IMR-90 (cell line): ENCODE measurements around the gene KCNH4. TPM values are rescaled to one million over a fixed set of nuclear protein-coding genes. Genes with fewer than 3 reads are reported as not detected.

ENCODE experiments used
- ATAC-seq: fragments of 200-7000 bp; cut with Tn5 transposase; 2 replicates; pipeline ENCODE4 v1.9.1; 2020; ENCODE audit warnings: low read depth, mild to moderate bottlenecking, moderate library complexity
- BruUV-seq: library from RNA; stranded (reverse); fragments of 400-500 nt; replicated peaks from 2 replicates; lab custom pipeline; 2021; lab: Mats Ljungman, UMichigan
- CTCF ChIA-PET: fragments of 300-600 bp; formaldehyde crosslinking; extraction: SDS; loops from one replicate; lab custom pipeline; 2021; ENCODE audit warnings: antibody characterized with exemption; lab: Yijun Ruan, JAX
- POLR2A ChIA-PET: fragments of 300-600 bp; sonication (Branson Sonifier 250); formaldehyde crosslinking; loops from one replicate; lab custom pipeline; 2022; ENCODE audit warnings: antibody characterized with exemption; ENCODE audit not compliant: unreplicated experiment; lab: Charles Lee
- DNase-seq: peaks from one replicate; pipeline ENCODE4 v3.0.0; 2013
- H2AFZ ChIP-seq: replicated peaks from 2 replicates; pipeline ENCODE3; 2013; ENCODE audit warnings: low read length, mild to moderate bottlenecking; ENCODE audit not compliant: poor library complexity
- H2AK5ac ChIP-seq: 2 replicates; pipeline ENCODE4 v1.6.1; 2013; ENCODE audit warnings: low read depth, low read length, inconsistent platforms
- H2AK9ac ChIP-seq: replicated peaks from 2 replicates; pipeline ENCODE3; 2013; ENCODE audit warnings: mild to moderate bottlenecking, low read depth, low read length, moderate library complexity; ENCODE audit not compliant: poor library complexity
- H2BK120ac ChIP-seq: 2 replicates; pipeline ENCODE4 v1.6.1; 2013; ENCODE audit warnings: low read depth, low read length, inconsistent platforms
- H2BK15ac ChIP-seq: 3 replicates; pipeline ENCODE4 v1.6.1; 2013; ENCODE audit warnings: low read depth, low read length, inconsistent platforms
- H2BK20ac ChIP-seq: 2 replicates; pipeline ENCODE4 v1.6.1; 2013; ENCODE audit warnings: low read depth, mild to moderate bottlenecking, inconsistent platforms, low read length, moderate library complexity
- H2BK5ac ChIP-seq: 2 replicates; pipeline ENCODE4 v1.6.1; 2013; ENCODE audit warnings: mild to moderate bottlenecking, low read depth, low read length, inconsistent platforms; ENCODE audit not compliant: poor library complexity, severe bottlenecking
- H3K14ac ChIP-seq: replicated peaks from 2 replicates; pipeline ENCODE4 v1.6.1; 2013; ENCODE audit warnings: low read depth, low read length, inconsistent platforms
- H3K18ac ChIP-seq: 2 replicates; pipeline ENCODE4 v1.6.1; 2013; ENCODE audit warnings: low read depth, low read length, control low read depth
- H3K23ac ChIP-seq: 2 replicates; pipeline ENCODE4 v1.6.1; 2013; ENCODE audit warnings: low read depth, low read length, inconsistent platforms
- H3K27ac ChIP-seq: 2 replicates; pipeline ENCODE4 v1.5.1; 2013; ENCODE audit warnings: mild to moderate bottlenecking, control low read depth, low read length; ENCODE audit not compliant: insufficient read depth
- H3K27me3 ChIP-seq: 2 replicates; pipeline ENCODE4 v1.6.1; 2013; ENCODE audit warnings: low read length; ENCODE audit not compliant: control insufficient read depth, insufficient read depth
- H3K36me3 ChIP-seq: 2 replicates; pipeline ENCODE4 v1.6.1; 2013; ENCODE audit warnings: low read length, mixed read lengths; ENCODE audit not compliant: control insufficient read depth, insufficient read depth
- H3K4ac ChIP-seq: 2 replicates; pipeline ENCODE4 v1.6.1; 2013; ENCODE audit warnings: low read depth, low read length, inconsistent platforms
- H3K4me1 ChIP-seq: 2 replicates; pipeline ENCODE4 v1.6.1; 2013; ENCODE audit warnings: low read length, mixed read lengths; ENCODE audit not compliant: control insufficient read depth, insufficient read depth
- H3K4me2 ChIP-seq: 2 replicates; pipeline ENCODE4 v1.6.1; 2013; ENCODE audit warnings: low read depth, mild to moderate bottlenecking, control low read depth, low read length, moderate library complexity
- H3K4me3 ChIP-seq: 2 replicates; pipeline ENCODE4 v1.5.1; 2013; ENCODE audit warnings: low read depth, mild to moderate bottlenecking, control low read depth, low read length, moderate library complexity; ENCODE audit not compliant: insufficient read depth
- H3K56ac ChIP-seq: 2 replicates; pipeline ENCODE4 v1.6.1; 2013; ENCODE audit warnings: low read length, inconsistent platforms; ENCODE audit not compliant: insufficient read depth; ENCODE audit errors: extremely low read depth
- H3K79me1 ChIP-seq, 2 experiments: 2 replicates each; pipeline ENCODE4 v1.6.1; 2013; ENCODE audit warnings: low read length in 2 of 2, inconsistent platforms in 1 of 2, low read depth in 1 of 2
- H3K9ac ChIP-seq: 2 replicates; pipeline ENCODE4 v1.6.1; 2013; ENCODE audit warnings: low read depth, low read length, control low read depth
- H3K9me1 ChIP-seq: 2 replicates; pipeline ENCODE4 v1.6.1; 2013; ENCODE audit warnings: low read length, inconsistent platforms; ENCODE audit not compliant: insufficient read depth
- H3K9me3 ChIP-seq: 2 replicates; pipeline ENCODE4 v1.6.1; 2013; ENCODE audit warnings: low read length; ENCODE audit not compliant: control insufficient read depth, insufficient read depth
- H4K20me1 ChIP-seq: 2 replicates; pipeline ENCODE4 v1.6.1; 2013; ENCODE audit warnings: low read length, inconsistent platforms; ENCODE audit not compliant: insufficient read depth
- H4K5ac ChIP-seq: 2 replicates; pipeline ENCODE4 v1.6.1; 2013; ENCODE audit warnings: mild to moderate bottlenecking, low read depth, low read length, control low read depth
- H4K8ac ChIP-seq, 2 experiments: 2 replicates each; pipeline ENCODE4 v1.6.1; 2013; ENCODE audit warnings: low read depth in 2 of 2, low read length in 2 of 2, control low read depth in 1 of 2, inconsistent platforms in 1 of 2
- H4K91ac ChIP-seq: 2 replicates; pipeline ENCODE4 v1.6.1; 2013; ENCODE audit warnings: low read depth, low read length, inconsistent platforms; ENCODE audit not compliant: insufficient read depth
- FOS ChIP-seq: fragments of 150-350 bp; IDR thresholded peaks from 2 replicates; pipeline ENCODE4 v1.6.1; 2016; ENCODE audit warnings: low read depth, low read length
- RAD21 ChIP-seq: IDR thresholded peaks from 2 replicates; pipeline ENCODE4 v1.6.1; 2012; ENCODE audit warnings: low read length, improper control_type of control experiment
- WGBS, 2 experiments: methylation state at CpG; one replicate each; pipeline versions ENCODE4 v1.1.5 to v1.1.7; 2013; ENCODE audit warnings: missing lambda C conversion rate in 2 of 2; ENCODE audit not compliant: insufficient read length in 1 of 2; ENCODE audit errors: extremely low coverage in 2 of 2; 5-methylcytosine and 5-hydroxymethylcytosine counted together
- dilution Hi-C: fragments of 300-500 bp; cut with HindIII; formaldehyde crosslinking; loops from one replicate; pipeline ENCODE4 v1.14.3; 2018; ENCODE audit warnings: low sequenced_read_pairs; ENCODE audit not compliant: unreplicated experiment
- in situ Hi-C: fragments of 300-500 bp; cut with MboI; formaldehyde crosslinking; loops from 3 replicates; pipeline ENCODE4 v1.14.3; 2019; ENCODE audit warnings: low sequenced_read_pairs, inconsistent platforms, mixed read lengths
- intact Hi-C: fragments of 100-400 bp; cut with micrococcal nuclease; formaldehyde crosslinking; loops from 2 replicates; pipeline ENCODE4 v1.10.0; 2022
- polyA plus RNA-seq, 3 experiments: library from polyadenylated mRNA; depleted of rRNA; stranded (reverse); fragments of >200 nt; gene quantifications; 2 replicates each; pipeline ENCODE4 v1.2.3, GENCODE V29; 2012; ENCODE audit warnings: low replicate concordance in 1 of 3
- total RNA-seq: library from RNA; depleted of rRNA; stranded (reverse); fragments of >200 nt; gene quantifications from 2 replicates; pipeline ENCODE4 v1.2.3, GENCODE V29; 2012

Gene KCNH4
- total and polyA plus RNA-seq, 2 of the 4 experiments (the other 2 are of a cell fraction): 0.03 TPM; not detected in 1

DNA sequence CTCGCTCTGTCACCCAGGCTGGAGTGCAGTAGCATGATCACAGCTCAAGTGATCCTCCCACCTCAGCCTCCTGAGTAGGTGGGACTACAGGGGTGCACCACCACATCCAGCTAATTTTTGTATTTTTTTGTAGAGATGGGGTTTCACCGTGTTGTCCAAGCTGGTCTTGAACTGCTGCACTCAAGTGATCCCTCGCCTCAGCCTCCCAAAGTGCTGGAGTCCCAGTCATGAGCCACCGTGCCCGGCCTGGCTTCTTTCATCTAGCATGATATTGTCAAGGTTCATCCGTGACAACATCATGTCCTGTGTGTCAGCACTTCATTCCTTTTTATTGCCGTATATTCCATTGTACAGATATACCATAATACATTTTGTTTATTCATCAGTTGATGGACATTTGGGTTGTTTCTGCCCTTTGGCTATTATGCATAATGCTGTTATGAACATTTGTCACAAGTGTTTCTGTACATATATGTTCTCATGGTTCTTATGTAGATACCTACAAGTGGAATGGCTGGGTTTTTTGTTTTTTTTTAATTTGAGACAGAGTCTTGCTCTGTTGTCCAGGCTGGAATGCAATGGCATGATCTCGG is 16.7 kb upstream of the KCNH4 start:
- H3K23ac ChIP-seq: no peak overlapping the region

More for the DNA sequence above, 16.7 kb upstream of the KCNH4 start:
- H4K20me1 ChIP-seq: peaks cover 3% of the 10 kb centered on the region; the same call in 1 of the 2 replicates
- H2BK5ac ChIP-seq: no peak overlapping the region
- in situ Hi-C loops (no loop called here), dilution Hi-C loops (no loop called here), intact Hi-C loops (no loop called here)
- no peak overlapping the region for H3K4me3 ChIP-seq
- BruUV-seq: no TSS peak
- H3K18ac ChIP-seq: no peak overlapping the region
- POLR2A ChIA-PET: no interaction called here
- H2AK9ac ChIP-seq: no peak overlapping the region
- no peak for TF ChIP-seq RAD21
- TF ChIP-seq FOS: no peak
- H3K9me1 ChIP-seq: peaks cover 12% of the 10 kb centered on the region
- H3K36me3 ChIP-seq: peaks cover 28% of the 10 kb centered on the region
- ATAC-seq: no peak
- H3K27ac ChIP-seq: no peak overlapping the region
- no peak overlapping the region for H3K4me2 ChIP-seq
- H3K56ac ChIP-seq: no peak overlapping the region
- H2BK120ac ChIP-seq: no peak overlapping the region
- H3K14ac ChIP-seq: no peak overlapping the region
- H2BK15ac ChIP-seq: no peak overlapping the region
- H3K27me3 ChIP-seq: no peaks in the 10 kb centered on the region
- no peak overlapping the region for H2AK5ac ChIP-seq
- CTCF ChIA-PET: no interaction called here
- no peak overlapping the region for H2AFZ ChIP-seq
- DNase-seq: no peak
- no peak overlapping the region for H2BK20ac ChIP-seq
- no peaks in the 10 kb centered on the region for H3K9me3 ChIP-seq
- H3K9ac ChIP-seq: no peak overlapping the region
- no peaks in the 10 kb centered on the region for H3K4me1 ChIP-seq
- no peak overlapping the region for H4K91ac ChIP-seq
- H4K8ac ChIP-seq: no peak overlapping the region
- H3K4ac ChIP-seq: no peak overlapping the region
- H3K79me1 ChIP-seq: peaks cover 0 to 8% of the 10 kb centered on the region in 2 experiments; a peak in 1 of 4 replicates
- WGBS, 2 experiments: 100% methylated on average over 3 of the region's 8 CpGs; no CpG with 5 or more reads in 1 of the 2 experiments
- no peak overlapping the region for H4K5ac ChIP-seq
